Epithelial cell of proximal tubule (primary cell): ENCODE measurements around the gene KHDC1. TPM values are rescaled to one million over a fixed set of nuclear protein-coding genes. Genes with fewer than 3 reads are reported as not detected.
A peak's percentile ranks its signal among the peaks of the same experiment; 100 is the strongest.
"Not testable (repeated sequence)": the region's sequence is repeated elsewhere in the genome, so short reads cannot be mapped to it uniquely, and the experiment has no call there.

Source experiments
- DNase-seq: peaks from one replicate; pipeline ENCODE4 v3.0.0-alpha.2; 2011; ENCODE audit warnings: low read depth
- H3K4me3 ChIP-seq: 2 replicates; pipeline ENCODE4 v1.5.1; 2011; ENCODE audit warnings: low read depth, mild to moderate bottlenecking, low read length
- total RNA-seq: library from RNA; depleted of rRNA; stranded (reverse); fragments of >200 nt; gene quantifications from 2 replicates; pipeline ENCODE4 v1.2.3, GENCODE V29; 2015
- TF ChIP-seq, protein P1 (sequence below): conservative IDR thresholded peaks from 2 replicates; pipeline ENCODE4 v1.5.1; 2012; ENCODE audit warnings: low read depth, mild to moderate bottlenecking, low read length

KHDC1 gene
- total RNA-seq: 2.3 and 5.0 TPM in 2 replicates

- TF ChIP-seq, protein P1, sequence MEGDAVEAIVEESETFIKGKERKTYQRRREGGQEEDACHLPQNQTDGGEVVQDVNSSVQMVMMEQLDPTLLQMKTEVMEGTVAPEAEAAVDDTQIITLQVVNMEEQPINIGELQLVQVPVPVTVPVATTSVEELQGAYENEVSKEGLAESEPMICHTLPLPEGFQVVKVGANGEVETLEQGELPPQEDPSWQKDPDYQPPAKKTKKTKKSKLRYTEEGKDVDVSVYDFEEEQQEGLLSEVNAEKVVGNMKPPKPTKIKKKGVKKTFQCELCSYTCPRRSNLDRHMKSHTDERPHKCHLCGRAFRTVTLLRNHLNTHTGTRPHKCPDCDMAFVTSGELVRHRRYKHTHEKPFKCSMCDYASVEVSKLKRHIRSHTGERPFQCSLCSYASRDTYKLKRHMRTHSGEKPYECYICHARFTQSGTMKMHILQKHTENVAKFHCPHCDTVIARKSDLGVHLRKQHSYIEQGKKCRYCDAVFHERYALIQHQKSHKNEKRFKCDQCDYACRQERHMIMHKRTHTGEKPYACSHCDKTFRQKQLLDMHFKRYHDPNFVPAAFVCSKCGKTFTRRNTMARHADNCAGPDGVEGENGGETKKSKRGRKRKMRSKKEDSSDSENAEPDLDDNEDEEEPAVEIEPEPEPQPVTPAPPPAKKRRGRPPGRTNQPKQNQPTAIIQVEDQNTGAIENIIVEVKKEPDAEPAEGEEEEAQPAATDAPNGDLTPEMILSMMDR: peak; percentile 7
- peak within 1 kb of the TSS; percentile 78 for H3K4me3 ChIP-seq
- DNase-seq: no peak
Observed at GRCh38 chr6:73262671-73263569, at the start of gene KHDC1. TSS of gene KHDC1 (minus strand) at chr6:73263196. CDS start at chr6:73242517, 20,679 bp downstream.

GRCh38 chr6:73310503-73310845 is 47.5 kb upstream of the KHDC1 start:
- H3K4me3 ChIP-seq: peak overlapping the region; percentile 66
- DNase-seq: not testable (repeated sequence)

GRCh38 chr6:73309785-73310502 is 46.9 kb upstream of the KHDC1 start:
- peak overlapping the region; percentile 66 for H3K4me3 ChIP-seq
- DNase-seq: no peak
- TF ChIP-seq, protein P1: peak; percentile 58

DNA sequence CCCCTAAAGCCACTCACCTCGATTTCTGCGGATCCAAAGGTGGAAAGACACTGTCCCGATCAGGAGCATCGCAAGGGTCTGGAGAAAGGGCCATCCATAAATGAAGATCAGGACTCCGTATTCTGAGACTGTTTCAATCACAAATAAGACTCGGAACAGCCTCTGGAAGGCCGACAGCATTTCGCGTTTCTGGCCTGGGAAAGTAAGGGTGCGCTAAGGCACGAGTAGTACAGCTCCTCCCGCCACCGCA is 46.5 kb upstream of the KHDC1 start:
- no peak for DNase-seq
- peak overlapping the region; percentile 66 for H3K4me3 ChIP-seq
- TF ChIP-seq, protein P1: no peak

DNA sequence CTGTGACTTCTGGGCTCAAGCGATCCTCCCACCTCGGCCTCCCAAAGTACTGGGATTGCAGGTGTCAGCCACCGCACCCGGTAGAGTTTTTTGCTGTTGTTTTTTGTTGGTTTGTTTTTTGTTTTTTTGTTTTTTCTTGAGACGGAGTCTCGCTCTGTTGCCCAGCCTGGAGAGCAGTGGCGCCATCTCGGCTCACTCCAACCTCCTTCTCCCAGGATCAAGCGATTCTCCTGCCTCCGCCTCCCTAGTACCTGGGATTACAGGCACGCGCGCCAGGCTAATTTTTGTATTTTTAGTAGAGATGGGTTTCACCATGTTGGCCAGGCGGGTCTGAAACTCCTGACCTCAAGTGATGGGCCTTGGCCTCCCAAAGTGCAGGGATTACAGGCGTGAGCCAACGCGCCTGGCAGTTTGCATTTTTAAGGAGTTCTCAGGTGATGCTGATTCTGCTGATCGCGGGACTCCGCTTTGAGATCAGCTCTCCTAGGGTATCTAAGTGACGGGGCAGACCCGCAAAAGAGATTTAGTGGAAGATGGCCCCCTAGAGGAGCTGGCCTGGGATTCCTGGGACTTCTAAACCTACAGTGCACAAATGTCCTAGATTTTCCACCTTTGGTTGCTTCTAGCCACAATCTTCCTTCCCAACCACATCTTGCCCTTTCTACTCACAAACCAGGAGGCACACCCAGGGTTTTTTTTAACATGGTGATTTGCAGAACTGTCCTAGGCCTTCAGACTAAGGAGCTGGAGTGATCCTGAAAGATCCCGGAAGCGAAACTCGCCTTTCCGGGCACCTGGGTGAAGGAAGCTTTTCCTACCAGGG is 45.9 kb upstream of the KHDC1 start:
- DNase-seq: no peak
- H3K4me3 ChIP-seq: peak overlapping the region; percentile 66
- TF ChIP-seq, protein P1: peak; percentile 31

- not testable (repeated sequence) for DNase-seq, H3K4me3 ChIP-seq
Observed at GRCh38 chr6:73303773-73304172, 40.8 kb upstream of the KHDC1 start.

GRCh38 chr6:73302339-73302738 is 39.3 kb upstream of the KHDC1 start:
- H3K4me3 ChIP-seq: no peak overlapping the region
- TF ChIP-seq, protein P1: no peak
- no peak for DNase-seq
